Loucy (cell line): ENCODE measurements around the gene EDC3.

Source experiments
- CTCF ChIP-seq: fragments of 200-600 bp; sonication (generic); conservative IDR thresholded peaks from 2 replicates; pipeline ENCODE4 v1.5.1; 2014; ENCODE audit warnings: mild to moderate bottlenecking, antibody characterized with exemption, low read length
- EZH2phosphoT487 ChIP-seq: fragments of 200-600 bp; IDR thresholded peaks from 2 replicates; pipeline ENCODE4 v1.6.1; 2018; ENCODE audit warnings: antibody characterized with exemption, mild to moderate bottlenecking, moderate library complexity, borderline replicate concordance

- TF ChIP-seq CTCF = no peak
- no peak for TF ChIP-seq EZH2phosphoT487
Measured at GRCh38 chr15:74616366-74616939, 79.4 kb downstream of the EDC3 start.
